Peyer's patch (tissue), 4 donors: ENCODE data around the gene RTL5. TPM values are rescaled to one million over a fixed set of nuclear protein-coding genes. Genes with fewer than 3 reads are reported as not detected.

Experiments used
- DNase-seq, 3 donors: peaks; one replicate each; pipeline ENCODE4 v3.0.0-alpha.2; 2017 to 2019
- H3K27ac ChIP-seq, 4 donors: fragments of 200-600 bp; sonication (generic); one replicate each; pipeline ENCODE4 v1.5.1; 2016 to 2019
- H3K27me3 ChIP-seq, 2 donors: fragments of 200-600 bp; sonication (generic); one replicate each; pipeline ENCODE4 v1.5.1; 2019
- H3K36me3 ChIP-seq, 3 donors: fragments of 200-600 bp; sonication (generic); one replicate each; pipeline ENCODE4 v1.5.1; 2016 to 2019
- H3K4me1 ChIP-seq, 4 donors: fragments of 200-600 bp; sonication (generic); one replicate each; pipeline ENCODE4 v1.5.1; 2016 to 2019
- H3K4me3 ChIP-seq, 4 donors: fragments of 200-600 bp; sonication (generic); 1 replicate in 3 of 4; 2 replicates in 1 of 4; pipeline ENCODE4 v1.5.1; 2016 to 2019; ENCODE audit warnings: mild to moderate bottlenecking in 1 of 4
- H3K9me3 ChIP-seq, 4 donors: fragments of 200-600 bp; sonication (generic); one replicate each; pipeline ENCODE4 v1.5.1; 2016 to 2019; ENCODE audit warnings: mild to moderate bottlenecking in 1 of 4
- CTCF ChIP-seq, 6 experiments: fragments of 450-650 bp in 4 of 6; fragments of 200-600 bp in 2 of 6; sonication (generic) in 1 of 6; IDR thresholded peaks; one replicate each; pipeline ENCODE4 v1.5.1; 2017 to 2019; ENCODE audit warnings: antibody characterized with exemption in 6 of 6, mild to moderate bottlenecking in 3 of 6, moderate library complexity in 1 of 6
- POLR2A ChIP-seq, 2 donors: fragments of 450-650 bp; IDR thresholded peaks; one replicate each; pipeline ENCODE4 v1.5.1; 2017; ENCODE audit warnings: antibody characterized with exemption in 2 of 2, mild to moderate bottlenecking in 2 of 2, moderate library complexity in 2 of 2
- total RNA-seq, 4 donors: library from RNA; depleted of rRNA; stranded (reverse); fragments of >200 nt; gene quantifications; one replicate each; pipeline ENCODE4 v1.1.0, GENCODE V29; 2016

The RTL5 gene
- total RNA-seq, 4 donors from 2014 or later = 0.18 to 1.7 (median 1.4) TPM

GRCh38 chrX:72113461-72113860 lies 18.3 kb downstream of the RTL5 start:
- Histone ChIP-seq H3K4me3 (no peak overlapping the region), H3K36me3 (no peaks in the 10 kb centered on the region), H3K4me1 (peaks cover 0 to 7% (median 0%) of the 10 kb centered on the region in 4 donors), H3K9me3 (no peaks in the 10 kb centered on the region), H3K27ac (no peak overlapping the region), H3K27me3 (no peaks in the 10 kb centered on the region)
- DNase-seq = no peak
- no peak for TF ChIP-seq POLR2A (IDR thresholded peaks at IDR 0.05)
- no peak for TF ChIP-seq CTCF (IDR thresholded peaks at IDR 0.05)

- Histone ChIP-seq H3K4me3 (no peak overlapping the region), H3K4me1 (peaks cover 0 to 7% (median 0%) of the 10 kb centered on the region in 4 donors), H3K9me3 (no peaks in the 10 kb centered on the region), H3K27ac (no peak overlapping the region), H3K27me3 (no peaks in the 10 kb centered on the region), H3K36me3 (no peaks in the 10 kb centered on the region)
- TF ChIP-seq CTCF (IDR thresholded peaks at IDR 0.05) (no peak), POLR2A (IDR thresholded peaks at IDR 0.05) (no peak)
- DNase-seq = no peak
Observed at GRCh38 chrX:72110876-72111708, 20.6 kb downstream of the RTL5 start.

GRCh38 chrX:72110051-72110875 lies 21.5 kb downstream of the RTL5 start:
- DNase-seq = no peak
- H3K9me3 ChIP-seq = no peaks in the 10 kb centered on the region
- H3K4me3 ChIP-seq = no peak overlapping the region
- no peaks in the 10 kb centered on the region for H3K27me3 ChIP-seq
- H3K27ac ChIP-seq = no peak overlapping the region
- H3K36me3 ChIP-seq = no peaks in the 10 kb centered on the region
- peaks cover 0 to 7% (median 0%) of the 10 kb centered on the region in 4 donors for H3K4me1 ChIP-seq
- TF ChIP-seq POLR2A (IDR thresholded peaks at IDR 0.05) = no peak
- TF ChIP-seq CTCF (IDR thresholded peaks at IDR 0.05) = no peak

GRCh38 chrX:72108666-72109065 lies 23.0 kb downstream of the RTL5 start:
- no peaks in the 10 kb centered on the region for H3K36me3 ChIP-seq
- no peak for TF ChIP-seq POLR2A (IDR thresholded peaks at IDR 0.05)
- no peak for TF ChIP-seq CTCF (IDR thresholded peaks at IDR 0.05)
- no peaks in the 10 kb centered on the region for H3K27me3 ChIP-seq
- H3K4me3 ChIP-seq = no peak overlapping the region
- DNase-seq = no peak
- H3K9me3 ChIP-seq = no peaks in the 10 kb centered on the region
- no peaks in the 10 kb centered on the region for H3K4me1 ChIP-seq
- no peak overlapping the region for H3K27ac ChIP-seq

GRCh38 chrX:72107841-72108595 lies 23.7 kb downstream of the RTL5 start:
- TF ChIP-seq POLR2A (IDR thresholded peaks at IDR 0.05) = no peak
- TF ChIP-seq CTCF (IDR thresholded peaks at IDR 0.05) = no peak
- Histone ChIP-seq H3K27me3 (no peaks in the 10 kb centered on the region), H3K4me1 (no peaks in the 10 kb centered on the region)

More at GRCh38 chrX:72107841-72108595, 23.7 kb downstream of the RTL5 start:
- Histone ChIP-seq H3K27ac (no peak overlapping the region), H3K9me3 (no peaks in the 10 kb centered on the region), H3K4me3 (no peak overlapping the region), H3K36me3 (no peaks in the 10 kb centered on the region)
- DNase-seq = no peak
